ENCODE data around the gene MYOZ3.

- TF ChIP-seq EZH2phosphoT487 (IDR thresholded peaks at IDR 0.05; ENCODE audit: insufficient read depth, low read depth) (no peak), EZH2 (IDR thresholded peaks at IDR 0.05; ENCODE audit: insufficient read depth, poor library complexity, severe bottlenecking) (no peak)
These were observed 15.5 kb downstream of the MYOZ3 start for GRCh38 chr5:150676578-150676977.
